HG03135 (cell line): ENCODE results near the gene NLE1.
"Not testable (repeated sequence)": the region's sequence is repeated elsewhere in the genome, so short reads cannot be mapped to it uniquely, and the experiment has no call there.

Source experiments
- ATAC-seq: cut with Tn5 transposase; IDR thresholded peaks from one replicate; pipeline ENCODE4 v1.9.1; 2021; ENCODE audit warnings: mild to moderate bottlenecking, moderate library complexity; ENCODE audit not compliant: unreplicated experiment

The NLE1 gene

DNA sequence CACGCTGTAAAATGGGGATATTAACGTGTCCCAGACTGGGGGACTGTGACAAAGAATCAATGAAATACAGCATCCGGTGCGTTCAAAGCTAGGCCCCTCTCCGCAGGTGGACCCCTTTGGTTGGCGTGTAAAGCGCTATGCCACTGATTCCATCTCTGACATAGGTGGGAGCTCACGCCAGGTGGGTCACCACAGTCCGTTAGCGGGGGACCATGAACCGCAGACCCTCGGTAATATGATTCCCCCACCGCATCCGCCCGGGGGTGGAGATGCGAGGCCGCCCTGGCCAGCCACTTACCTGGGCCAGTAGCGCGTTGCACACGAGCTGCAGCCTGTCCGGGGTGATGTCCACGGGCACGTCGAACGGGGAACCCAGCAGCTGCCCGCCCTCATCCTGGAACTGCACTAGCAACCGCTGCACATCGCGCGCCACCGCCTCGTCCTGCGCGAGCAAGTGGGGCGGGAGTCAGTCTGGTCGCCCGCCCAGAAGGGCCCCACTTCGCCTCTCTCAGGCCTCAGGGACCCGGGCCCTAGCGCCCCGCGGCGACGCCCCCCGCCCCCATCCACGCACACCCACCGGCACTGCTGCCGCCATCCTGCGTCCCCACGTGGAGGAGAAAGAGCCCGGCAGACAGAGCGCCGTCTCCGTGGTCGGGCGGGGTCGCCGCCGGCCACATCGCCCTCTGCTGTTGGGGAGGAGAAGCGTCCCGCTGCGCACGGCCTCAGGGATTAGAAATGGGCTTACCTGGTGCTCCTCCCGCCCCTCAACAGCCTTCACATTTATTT is at the start of gene NLE1:
Gene NLE1, minus strand, starts transcription at position 623 of the 786 bp plus-strand sequence. Its CDS starts 28 bp downstream, at position 595.
- peak; percentile 85 for ATAC-seq

DNA sequence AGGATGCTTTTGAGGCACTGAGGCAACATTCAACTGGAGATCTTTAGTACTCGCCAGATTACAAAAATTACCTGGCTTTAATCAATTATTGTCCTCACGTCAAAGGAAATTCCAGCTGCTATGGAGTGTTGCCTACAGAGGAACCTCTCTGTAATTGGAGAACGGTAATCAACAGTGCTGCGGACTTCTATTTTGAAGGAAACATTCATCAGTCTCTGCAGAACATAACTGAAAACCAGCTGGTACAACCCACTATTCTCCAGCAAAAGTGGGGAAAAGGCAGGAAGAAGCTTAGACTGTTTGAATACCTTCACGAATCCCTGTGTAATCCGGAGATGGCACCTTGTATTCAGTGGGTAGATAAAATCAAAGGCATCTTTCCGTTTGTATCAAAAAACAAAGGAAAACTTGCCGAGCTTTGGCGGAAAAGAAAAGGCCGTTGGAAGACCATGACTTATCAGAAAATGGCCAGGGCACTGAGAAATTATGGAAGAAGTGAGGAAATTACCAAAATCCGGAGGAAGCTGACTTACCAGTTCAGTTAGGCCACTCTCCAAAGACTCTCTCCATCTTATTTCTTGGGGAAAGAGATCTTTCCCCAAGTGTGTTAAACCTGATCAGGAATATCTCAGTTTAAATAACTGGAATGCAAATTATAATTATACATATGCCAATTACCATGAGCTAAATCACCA is 49.0 kb upstream of the NLE1 start:
- ATAC-seq, result no peak

- ATAC-seq, result no peak
Measured at GRCh38 chr17:35189291-35189690, 47.2 kb upstream of the NLE1 start.

DNA sequence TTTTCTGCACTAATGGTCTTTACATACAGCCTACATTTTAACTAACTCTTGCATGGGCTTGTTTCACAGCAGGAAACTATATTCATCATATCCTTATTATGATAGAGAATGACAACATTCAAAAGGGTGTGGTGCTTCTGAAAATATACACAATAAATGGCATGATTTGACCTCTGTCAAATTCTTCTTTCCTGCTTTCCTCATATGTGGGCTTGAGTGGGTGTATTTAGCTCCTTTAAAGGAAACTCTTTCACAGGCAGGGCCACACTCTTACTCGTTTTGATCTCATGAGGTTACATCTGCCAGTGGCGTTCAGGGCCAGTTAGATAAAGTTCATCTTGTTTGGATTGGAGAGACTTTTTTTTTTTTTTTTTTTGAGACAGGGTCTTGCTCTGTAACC is 46.0 kb upstream of the NLE1 start:
- no peak for ATAC-seq

- no peak for ATAC-seq
Measured at GRCh38 chr17:35187481-35187880, 45.4 kb upstream of the NLE1 start.

DNA sequence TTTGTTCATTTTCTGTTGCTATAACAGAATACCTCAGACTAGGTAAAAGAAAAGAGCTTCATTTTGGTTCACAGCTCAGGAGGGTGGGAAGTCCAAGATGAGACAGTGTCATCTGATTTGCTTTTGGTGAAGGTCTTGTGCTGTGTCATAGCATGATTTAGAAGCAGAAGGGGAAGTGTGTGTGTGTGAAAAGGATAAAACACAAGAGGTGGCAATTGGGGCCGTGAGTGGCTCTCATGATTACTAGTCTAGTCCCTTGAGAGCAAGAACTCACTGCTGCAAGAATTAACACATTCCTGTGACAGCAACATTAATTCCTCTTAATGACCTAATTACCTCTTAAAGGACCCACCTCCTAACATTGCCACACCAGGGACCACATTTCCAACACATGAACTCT is 43.7 kb upstream of the NLE1 start:
- no peak for ATAC-seq

- ATAC-seq, result no peak
Measured at GRCh38 chr17:35184274-35184673, 42.2 kb upstream of the NLE1 start.

DNA sequence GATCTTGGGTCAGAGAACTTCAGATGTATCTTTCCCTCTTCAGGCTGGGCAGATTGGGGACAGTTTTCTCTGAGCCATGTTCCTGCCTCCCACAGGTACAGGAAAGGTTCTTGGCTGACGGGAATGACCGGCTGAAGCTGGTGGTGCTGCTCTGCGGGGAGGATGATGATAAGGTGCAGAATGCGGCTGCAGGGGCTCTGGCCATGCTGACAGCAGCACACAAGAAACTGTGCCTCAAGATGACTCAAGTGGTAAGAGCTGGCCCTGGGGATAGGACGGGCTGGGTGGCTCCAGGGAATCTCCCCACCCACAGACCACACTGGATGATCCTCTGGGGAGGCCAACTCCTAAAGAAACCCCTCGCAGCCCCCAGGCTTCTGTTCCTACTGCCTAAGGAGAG is 41.2 kb upstream of the NLE1 start:
- ATAC-seq, result no peak

GRCh38 chr17:35179379-35179778 is 37.3 kb upstream of the NLE1 start:
- not testable (repeated sequence) for ATAC-seq

DNA sequence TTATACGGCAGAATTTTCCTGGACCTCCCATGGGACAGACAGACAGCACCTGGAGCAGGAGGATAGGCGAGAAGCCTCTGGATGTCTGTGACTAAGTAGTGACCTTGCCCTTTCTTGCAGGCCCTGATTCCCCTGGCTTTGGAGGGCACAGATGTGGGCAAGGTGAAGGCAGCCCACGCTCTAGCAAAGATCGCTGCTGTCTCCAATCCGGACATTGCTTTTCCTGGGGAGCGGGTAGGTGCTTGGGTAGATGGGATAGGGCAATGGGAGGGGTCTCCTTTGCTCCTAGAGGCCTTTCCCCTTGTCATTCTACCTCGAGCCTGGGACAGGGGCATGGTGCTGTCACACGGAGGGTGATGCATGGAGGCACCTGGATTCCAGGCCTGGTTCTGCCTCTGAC is 34.8 kb upstream of the NLE1 start:
- no peak for ATAC-seq

DNA sequence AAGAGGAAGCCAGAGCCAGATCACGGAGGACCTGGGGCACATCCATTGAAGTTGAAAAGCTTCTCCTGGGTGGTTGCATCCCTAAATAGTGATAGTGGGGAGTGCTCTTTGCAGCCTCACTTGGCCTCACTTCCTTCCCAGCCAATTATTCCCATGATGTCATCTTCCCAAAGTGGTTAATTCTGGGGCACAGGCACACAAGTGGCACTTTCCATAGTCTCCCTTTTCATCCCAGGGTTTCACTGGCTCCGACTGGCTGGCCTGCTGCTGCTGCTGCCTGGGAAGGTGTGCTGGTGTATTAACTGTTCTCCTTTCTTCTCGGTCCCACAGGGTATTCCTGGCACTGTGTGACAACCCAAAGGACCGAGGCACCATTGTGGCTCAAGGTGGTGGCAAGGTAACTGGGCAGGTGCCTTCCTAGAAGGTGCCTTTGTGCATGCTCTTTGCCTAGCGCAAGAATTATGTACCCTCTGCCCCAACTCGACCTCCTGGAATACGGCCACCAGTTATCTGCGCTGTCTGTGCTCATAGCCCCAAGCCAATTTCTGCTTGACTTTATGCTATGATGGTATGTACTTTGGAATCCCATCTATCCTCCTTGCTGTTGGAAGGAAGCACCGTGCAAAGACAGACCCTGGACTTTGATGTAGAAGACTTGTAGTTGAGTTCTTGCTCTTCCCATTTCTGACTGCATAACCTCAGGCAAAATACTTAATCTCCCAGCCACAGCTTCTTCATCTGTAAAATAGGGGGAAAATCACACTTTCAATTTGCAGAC is 33.7 kb upstream of the NLE1 start:
- ATAC-seq, result no peak

DNA sequence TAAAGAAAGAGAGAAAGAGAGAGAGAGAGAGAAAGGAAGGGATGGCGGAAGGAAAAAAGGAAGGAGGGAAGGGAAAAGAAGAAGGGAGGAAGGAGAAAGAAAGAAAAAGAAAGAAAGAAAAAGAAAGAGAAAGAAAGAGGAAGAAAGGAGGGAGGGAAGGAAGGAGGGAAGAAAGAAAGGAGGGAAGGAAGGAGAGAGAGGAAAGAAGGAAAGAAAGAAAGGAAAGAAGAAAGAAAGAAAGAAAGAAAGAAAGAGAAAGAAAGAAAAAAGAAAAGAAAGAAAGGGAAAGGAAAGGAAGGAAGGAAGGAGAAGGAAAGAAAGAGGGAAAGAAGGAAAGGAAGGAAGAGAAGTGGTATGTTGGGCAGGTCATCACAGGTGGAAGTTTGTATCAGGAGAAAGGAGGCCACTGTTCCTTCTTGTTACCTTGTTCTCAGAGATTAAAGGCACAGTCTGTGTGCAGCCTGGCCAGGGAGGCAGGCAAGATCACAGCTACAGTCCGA is 32.8 kb upstream of the NLE1 start:
- no peak for ATAC-seq

DNA sequence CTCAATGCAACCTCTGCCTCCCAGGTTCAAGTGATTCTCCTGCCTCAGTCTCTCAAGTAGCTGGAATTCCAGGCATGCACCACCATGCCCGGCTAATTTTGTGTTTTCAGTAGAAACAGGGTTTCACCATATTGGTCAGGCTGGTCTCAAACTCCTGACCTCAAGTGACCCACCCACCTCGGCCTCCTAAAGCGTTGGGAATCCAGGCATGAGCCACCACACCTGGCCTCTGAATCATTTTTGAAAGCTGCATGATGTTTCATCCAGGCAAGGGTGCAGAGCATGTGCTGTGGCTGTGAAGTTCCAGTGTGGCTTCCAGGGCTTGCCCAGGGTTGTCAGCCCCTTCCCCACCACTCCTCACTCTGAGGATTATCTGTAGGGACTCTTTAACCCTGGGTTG is 30.2 kb upstream of the NLE1 start:
- ATAC-seq, result not testable (repeated sequence)

GRCh38 chr17:35171834-35172233 is 29.7 kb upstream of the NLE1 start:
- no peak for ATAC-seq

- ATAC-seq, result no peak
Measured at GRCh38 chr17:35170968-35171771, 29.1 kb upstream of the NLE1 start.

DNA sequence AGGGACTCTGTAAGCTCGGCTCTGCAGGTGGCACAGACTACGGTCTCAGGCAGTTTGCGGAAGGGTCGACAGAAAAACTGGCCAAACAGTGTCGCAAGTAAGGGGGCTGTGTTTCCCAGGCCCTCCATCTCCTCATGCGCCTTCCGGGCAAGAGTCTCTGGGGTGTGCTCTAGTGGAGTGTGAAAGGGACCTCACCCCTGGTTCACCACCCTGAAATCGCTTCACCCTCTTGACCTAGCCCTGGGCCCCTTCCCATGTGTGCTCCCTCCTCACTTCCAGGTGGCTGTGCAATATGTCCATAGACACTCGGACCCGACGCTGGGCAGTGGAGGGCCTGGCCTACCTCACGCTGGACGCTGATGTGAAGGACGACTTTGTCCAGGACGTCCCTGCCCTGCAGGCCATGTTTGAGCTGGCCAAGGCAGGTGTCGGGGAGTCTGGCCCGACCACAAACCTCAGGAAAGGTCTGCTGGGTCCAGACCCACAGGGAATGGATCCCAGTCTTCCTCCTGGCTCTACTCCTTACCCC is 27.8 kb upstream of the NLE1 start:
- no peak for ATAC-seq

- no peak for ATAC-seq
Measured at GRCh38 chr17:35167666-35168065, 25.6 kb upstream of the NLE1 start.

DNA sequence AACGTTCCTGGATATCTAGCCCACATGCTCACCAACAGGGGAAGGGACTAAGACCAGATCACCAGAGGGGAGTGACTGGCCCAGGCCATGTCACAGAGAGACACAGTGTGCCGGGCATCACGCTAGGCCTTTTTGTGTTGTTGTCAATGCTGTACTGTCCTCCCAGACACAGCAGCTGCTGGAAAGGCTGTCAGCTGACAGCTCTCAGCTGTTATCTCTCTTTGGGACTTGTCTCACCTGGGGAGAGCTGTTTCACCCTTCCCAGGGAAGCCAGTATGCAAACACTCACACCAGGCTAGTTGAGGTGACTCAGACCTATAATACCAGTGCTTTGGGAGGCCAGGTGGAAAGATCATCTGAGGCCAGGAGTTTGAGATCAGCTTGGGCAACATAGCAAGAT is 24.9 kb upstream of the NLE1 start:
- ATAC-seq, result no peak

DNA sequence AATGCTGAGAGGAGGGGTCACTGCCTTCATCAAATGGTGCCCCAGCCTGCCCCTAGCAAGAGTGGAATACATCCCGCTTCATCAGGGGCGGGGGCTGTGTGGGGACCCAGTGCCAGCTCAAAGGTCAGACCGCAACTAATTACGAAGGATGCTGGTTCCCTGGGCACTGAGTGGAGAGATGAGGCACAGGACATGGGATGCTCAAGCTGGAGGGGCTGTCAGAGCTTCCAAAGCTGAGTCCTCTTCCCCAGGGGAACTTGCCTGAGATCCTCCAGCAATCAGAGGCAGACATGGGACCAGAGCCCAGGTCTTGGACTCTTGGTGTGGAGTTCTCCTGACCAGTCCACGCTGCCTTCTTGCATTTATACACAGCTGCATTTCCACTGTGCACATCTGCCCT is 24.4 kb upstream of the NLE1 start:
- ATAC-seq, result no peak

GRCh38 chr17:35164716-35165115 is 22.6 kb upstream of the NLE1 start:
- no peak for ATAC-seq
